22Rv1 (cell line): ENCODE measurements around the gene NOXRED1.

Experiments used
- ZFX ChIP-seq: fragments of 450-650 bp; IDR thresholded peaks from 2 replicates; pipeline ENCODE4 v1.6.1; 2017; ENCODE audit warnings: antibody characterized with exemption, borderline replicate concordance
- TF ChIP-seq, protein P1 (sequence below): fragments of 450-650 bp; IDR thresholded peaks from 2 replicates; pipeline ENCODE4 v1.5.1; 2017; ENCODE audit warnings: mild to moderate bottlenecking

DNA sequence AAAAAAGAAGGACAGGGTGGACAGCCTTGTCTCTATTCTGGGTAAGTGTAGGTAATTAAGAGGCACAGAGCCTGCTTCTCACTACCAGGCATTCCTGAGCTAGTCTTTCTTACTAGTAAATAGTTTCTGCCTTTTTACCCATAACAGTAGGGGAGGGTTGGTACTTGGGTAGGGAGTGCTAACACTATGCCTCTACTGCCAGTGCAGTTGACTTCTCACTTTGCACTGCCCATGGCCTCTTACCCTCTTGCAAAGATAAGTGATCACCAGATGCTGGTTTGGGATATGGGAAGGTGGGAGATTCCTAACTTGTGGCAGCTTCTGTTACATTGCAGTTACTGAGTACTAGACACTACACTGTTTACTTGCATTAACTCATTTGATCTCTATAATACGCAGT, 46.2 kb upstream of the NOXRED1 start:
- TF ChIP-seq, protein P1, sequence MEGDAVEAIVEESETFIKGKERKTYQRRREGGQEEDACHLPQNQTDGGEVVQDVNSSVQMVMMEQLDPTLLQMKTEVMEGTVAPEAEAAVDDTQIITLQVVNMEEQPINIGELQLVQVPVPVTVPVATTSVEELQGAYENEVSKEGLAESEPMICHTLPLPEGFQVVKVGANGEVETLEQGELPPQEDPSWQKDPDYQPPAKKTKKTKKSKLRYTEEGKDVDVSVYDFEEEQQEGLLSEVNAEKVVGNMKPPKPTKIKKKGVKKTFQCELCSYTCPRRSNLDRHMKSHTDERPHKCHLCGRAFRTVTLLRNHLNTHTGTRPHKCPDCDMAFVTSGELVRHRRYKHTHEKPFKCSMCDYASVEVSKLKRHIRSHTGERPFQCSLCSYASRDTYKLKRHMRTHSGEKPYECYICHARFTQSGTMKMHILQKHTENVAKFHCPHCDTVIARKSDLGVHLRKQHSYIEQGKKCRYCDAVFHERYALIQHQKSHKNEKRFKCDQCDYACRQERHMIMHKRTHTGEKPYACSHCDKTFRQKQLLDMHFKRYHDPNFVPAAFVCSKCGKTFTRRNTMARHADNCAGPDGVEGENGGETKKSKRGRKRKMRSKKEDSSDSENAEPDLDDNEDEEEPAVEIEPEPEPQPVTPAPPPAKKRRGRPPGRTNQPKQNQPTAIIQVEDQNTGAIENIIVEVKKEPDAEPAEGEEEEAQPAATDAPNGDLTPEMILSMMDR, result no peak
- no peak for TF ChIP-seq ZFX
